ENCODE data around the gene ME3. TPM values are rescaled to one million over a fixed set of nuclear protein-coding genes. Genes with fewer than 3 reads are reported as not detected.

The ME3 gene
- total RNA-seq, 1 experiment from 2014 or later = 0.30 TPM

GRCh38 chr11:86636275-86636674 is 36.1 kb downstream of the ME3 start:
- Histone ChIP-seq H3K4me3 (replicated peaks in 1 of 2; ENCODE audit: low read depth in 1 of 2, low read length in 2 of 2) (no peak overlapping the region), H4K20me1 (ENCODE audit: insufficient read depth) (no peaks in the 10 kb centered on the region), H3K27ac (ENCODE audit: low read depth, low read length) (no peak overlapping the region), H3K9me2 (ENCODE audit: insufficient read depth) (no peaks in the 10 kb centered on the region), H3K4me1 (ENCODE audit: control insufficient read depth in 1 of 2, insufficient read depth in 2 of 2, low read length in 2 of 2) (peaks cover 8 to 17% of the 10 kb centered on the region in 2 experiments), H3K79me2 (ENCODE audit: insufficient read depth, low read length) (no peaks in the 10 kb centered on the region), H3K4me2 (ENCODE audit: low read length) (no peak overlapping the region), H3K36me3 (ENCODE audit: control insufficient read depth in 1 of 2, insufficient read depth in 2 of 2, low read length in 2 of 2) (no peaks in the 10 kb centered on the region), H3K9ac (ENCODE audit: low read length) (no peak overlapping the region), H3K9me3 (ENCODE audit: control insufficient read depth in 1 of 2, insufficient read depth in 1 of 2, low read depth in 1 of 2, low read length in 2 of 2) (no peaks in the 10 kb centered on the region), H3K27me3 (ENCODE audit: insufficient read depth, low read length) (no peaks in the 10 kb centered on the region), H2AFZ (ENCODE audit: low read depth, low read length, poor library complexity, severe bottlenecking) (no peak overlapping the region)
- intact Hi-C loops (cut with micrococcal nuclease) = no loop called here
- no peak for DNase-seq (ENCODE audit: low read depth, low spot score)
- POLR2A ChIA-PET = no interaction called here
- BruUV-seq (replicated peaks) = no TSS peak
- RAD21 ChIA-PET (ENCODE audit: low non-redundant PET in 1 of 2, low total read pairs in 2 of 2, uncharacterized antibody in 2 of 2, unreplicated experiment in 2 of 2) = no interaction called here
- CTCF ChIA-PET = no interaction called here
- ATAC-seq = no peak
- no peak for TF ChIP-seq CBX3 (IDR thresholded peaks at IDR 0.05; ENCODE audit: low read depth)
- TF ChIP-seq POLR2AphosphoS5 (IDR thresholded peaks at IDR 0.05; ENCODE audit: low read depth, low read length) = no peak
- TF ChIP-seq SIN3A (IDR thresholded peaks at IDR 0.05; ENCODE audit: low read depth) = no peak
- no peak for TF ChIP-seq REST (IDR thresholded peaks at IDR 0.05; ENCODE audit: low read depth)
- TF ChIP-seq JUND (IDR thresholded peaks at IDR 0.05) = no peak
- TF ChIP-seq YY1 (IDR thresholded peaks at IDR 0.05; ENCODE audit: extremely low read depth, insufficient replicate concordance, low read depth, low read length) = no peak
- no peak for TF ChIP-seq SRF (IDR thresholded peaks at IDR 0.05; ENCODE audit: low read depth)
- TF ChIP-seq FOSL1 (IDR thresholded peaks at IDR 0.05; ENCODE audit: low read depth) = no peak
- TF ChIP-seq EZH2phosphoT487 (IDR thresholded peaks at IDR 0.05; ENCODE audit: borderline replicate concordance) = no peak
- TF ChIP-seq CTCF (IDR thresholded peaks at IDR 0.05 in 2 of 3, conservative IDR thresholded peaks at IDR 0.05 in 1 of 3; ENCODE audit: borderline replicate concordance in 1 of 3, insufficient read depth in 1 of 3, low read depth in 2 of 3, low read length in 2 of 3) = no peak
- no peak for TF ChIP-seq EGR1 (IDR thresholded peaks at IDR 0.05; ENCODE audit: low read depth)
- no peak for TF ChIP-seq EZH2 (IDR thresholded peaks at IDR 0.05)
- TF ChIP-seq POLR2A (IDR thresholded peaks at IDR 0.05; ENCODE audit: borderline replicate concordance, extremely low read depth, insufficient read depth, insufficient read length) = no peak
- no peak for TF ChIP-seq MAX (IDR thresholded peaks at IDR 0.05)
- no peak for TF ChIP-seq TCF7L2 (IDR thresholded peaks at IDR 0.05; ENCODE audit: borderline replicate concordance, extremely low read depth, insufficient read depth, insufficient read length)
- TF ChIP-seq ZNF274 (IDR thresholded peaks at IDR 0.05; ENCODE audit: low read depth, low read length) = no peak

Data from HCT116 (cell line).